KMS-11 (cell line): Measurements from ENCODE around the gene ZMIZ2.

ENCODE experiments used
- H2AFZ ChIP-seq: fragments of 200-600 bp; sonication (generic); 2 replicates; pipeline ENCODE4 v1.6.1; 2016; ENCODE audit warnings: antibody characterized with exemption, mixed run types, low read depth
- H3K27ac ChIP-seq: fragments of 200-600 bp; sonication (generic); 2 replicates; pipeline ENCODE4 v1.6.1; 2016; ENCODE audit warnings: mild to moderate bottlenecking, mixed run types
- H3K27me3 ChIP-seq: fragments of 200-600 bp; sonication (generic); 2 replicates; pipeline ENCODE4 v1.6.1; 2017; ENCODE audit warnings: mild to moderate bottlenecking, low read depth, mixed run types, moderate library complexity; ENCODE audit not compliant: insufficient read depth
- H3K36me3 ChIP-seq: fragments of 200-600 bp; sonication (generic); 2 replicates; pipeline ENCODE4 v1.6.1; 2017; ENCODE audit warnings: mild to moderate bottlenecking, mixed run types; ENCODE audit not compliant: insufficient read depth
- H3K4me1 ChIP-seq: fragments of 200-600 bp; sonication (generic); 2 replicates; pipeline ENCODE4 v1.6.1; 2016; ENCODE audit warnings: mild to moderate bottlenecking, low read depth, mixed run types; ENCODE audit not compliant: poor library complexity, severe bottlenecking
- H3K4me2 ChIP-seq: fragments of 200-600 bp; sonication (generic); 2 replicates; pipeline ENCODE4 v1.7.0; 2016; ENCODE audit warnings: mild to moderate bottlenecking, mixed run types
- H3K4me3 ChIP-seq: fragments of 200-600 bp; sonication (generic); IDR thresholded peaks from 2 replicates; pipeline ENCODE4 v1.6.1; 2017; ENCODE audit warnings: low read depth, low read length, mixed read lengths; ENCODE audit not compliant: insufficient read depth
- H3K79me2 ChIP-seq: fragments of 200-600 bp; sonication (generic); 2 replicates; pipeline ENCODE4 v1.6.1; 2016; ENCODE audit warnings: low read depth, mixed run types; ENCODE audit not compliant: insufficient read depth
- H3K9ac ChIP-seq: fragments of 200-600 bp; sonication (generic); 2 replicates; pipeline ENCODE4 v1.6.1; 2016; ENCODE audit warnings: mild to moderate bottlenecking, mixed run types
- H4K20me1 ChIP-seq: fragments of 200-600 bp; sonication (generic); 2 replicates; pipeline ENCODE4 v1.6.1; 2016; ENCODE audit warnings: mild to moderate bottlenecking, mixed run types; ENCODE audit not compliant: insufficient read depth
- CTCF ChIP-seq: fragments of 200-600 bp; sonication (generic); conservative IDR thresholded peaks from 2 replicates; pipeline ENCODE4 v1.6.1; 2017; ENCODE audit warnings: low read depth, mild to moderate bottlenecking, antibody characterized with exemption, low read length, moderate library complexity, mixed read lengths

The ZMIZ2 gene

GRCh38 chr7:44768628-44769371 is 20.2 kb downstream of the ZMIZ2 start:
- Histone ChIP-seq H3K27me3 (no peaks in the 10 kb centered on the region), H2AFZ (no peak overlapping the region), H3K79me2 (no peaks in the 10 kb centered on the region), H3K4me2 (peak overlapping the region; percentile 24), H3K27ac (peak overlapping the region; percentile 17; the same call in 1 of the 2 replicates), H3K9ac (no peak overlapping the region), H3K4me3 (no peak overlapping the region), H3K36me3 (peaks cover 4% of the 10 kb centered on the region; the same call in 1 of the 2 replicates), H3K4me1 (peaks cover 52% of the 10 kb centered on the region), H4K20me1 (peaks cover 6% of the 10 kb centered on the region; the same call in 1 of the 2 replicates)
- TF ChIP-seq CTCF, result no peak

GRCh38 chr7:44769376-44769775 is 20.7 kb downstream of the ZMIZ2 start:
- no peak for TF ChIP-seq CTCF
- Histone ChIP-seq H2AFZ (no peak overlapping the region), H3K4me3 (no peak overlapping the region), H3K79me2 (no peaks in the 10 kb centered on the region), H3K4me2 (peak overlapping the region; percentile 24), H3K27me3 (no peaks in the 10 kb centered on the region), H3K4me1 (peaks cover 52% of the 10 kb centered on the region), H3K9ac (no peak overlapping the region), H3K36me3 (no peaks in the 10 kb centered on the region), H4K20me1 (peaks cover 6% of the 10 kb centered on the region; the same call in 1 of the 2 replicates), H3K27ac (no peak overlapping the region)

GRCh38 chr7:44769776-44770294 is 21.2 kb downstream of the ZMIZ2 start:
- H3K27ac ChIP-seq, result no peak overlapping the region
- H3K36me3 ChIP-seq, result no peaks in the 10 kb centered on the region
- no peak for TF ChIP-seq CTCF
- no peak overlapping the region for H2AFZ ChIP-seq
- H4K20me1 ChIP-seq, result peaks cover 6% of the 10 kb centered on the region; the same call in 1 of the 2 replicates
- no peaks in the 10 kb centered on the region for H3K27me3 ChIP-seq
- peak overlapping the region; percentile 24 for H3K4me2 ChIP-seq
- H3K79me2 ChIP-seq, result no peaks in the 10 kb centered on the region
- H3K9ac ChIP-seq, result no peak overlapping the region
- no peak overlapping the region for H3K4me3 ChIP-seq
- peaks cover 52% of the 10 kb centered on the region for H3K4me1 ChIP-seq

- H2AFZ ChIP-seq, result no peak overlapping the region
- H3K4me3 ChIP-seq, result no peak overlapping the region
- H3K9ac ChIP-seq, result no peak overlapping the region
- H3K27ac ChIP-seq, result no peak overlapping the region
- H3K27me3 ChIP-seq, result no peaks in the 10 kb centered on the region
- no peak overlapping the region for H3K4me2 ChIP-seq
- peaks cover 46% of the 10 kb centered on the region for H3K4me1 ChIP-seq
- no peaks in the 10 kb centered on the region for H3K79me2 ChIP-seq
- no peak for TF ChIP-seq CTCF
- H4K20me1 ChIP-seq, result peaks cover 6% of the 10 kb centered on the region; the same call in 1 of the 2 replicates
- no peaks in the 10 kb centered on the region for H3K36me3 ChIP-seq
Observed at GRCh38 chr7:44771358-44771757, 22.7 kb downstream of the ZMIZ2 start.
